Panc1 (cell line): ENCODE results near the gene ATP10A. TPM values are rescaled to one million over a fixed set of nuclear protein-coding genes. Genes with fewer than 3 reads are reported as not detected.

ENCODE experiments used
- ATAC-seq: fragments of 200-7000 bp; cut with Tn5 transposase; 2 replicates; pipeline ENCODE4 v1.9.1; 2020; ENCODE audit warnings: mild to moderate bottlenecking, moderate library complexity
- BruUV-seq: library from RNA; stranded (reverse); fragments of 400-500 nt; replicated peaks from 2 replicates; lab custom pipeline; 2021; lab: Mats Ljungman, UMichigan
- CTCF ChIA-PET: fragments of 300-600 bp; sonication (Branson Sonifier 250); formaldehyde crosslinking; loops from one replicate; lab custom pipeline; 2022; ENCODE audit warnings: antibody characterized with exemption; lab: Charles Lee
- POLR2A ChIA-PET: fragments of 300-600 bp; sonication (Branson Sonifier 250); formaldehyde crosslinking; loops from one replicate; lab custom pipeline; 2022; ENCODE audit warnings: antibody characterized with exemption; lab: Charles Lee
- DNase-seq: peaks from one replicate; pipeline ENCODE4 v3.0.0-alpha.2; 2010; ENCODE audit warnings: low read depth, low spot score
- H3K27ac ChIP-seq: 2 replicates; pipeline ENCODE4 v1.5.1; 2011; ENCODE audit warnings: mild to moderate bottlenecking, low read length, inconsistent platforms
- H3K27me3 ChIP-seq: fragments of 200-500 bp; sonication (Bioruptor generic); 2 replicates; pipeline ENCODE4 v1.6.0; 2014; ENCODE audit warnings: low read length, inconsistent platforms; ENCODE audit not compliant: control insufficient read depth, insufficient read depth
- H3K36me3 ChIP-seq: fragments of 200-500 bp; sonication (Bioruptor generic); 2 replicates; pipeline ENCODE4 v1.5.1; 2014; ENCODE audit warnings: inconsistent platforms, mild to moderate bottlenecking, low read length, moderate library complexity; ENCODE audit not compliant: control insufficient read depth, insufficient read depth
- H3K4me1 ChIP-seq: 2 replicates; pipeline ENCODE4 v1.5.1; 2011; ENCODE audit warnings: inconsistent platforms, mild to moderate bottlenecking, low read length, moderate library complexity; ENCODE audit not compliant: control insufficient read depth, insufficient read depth
- H3K4me3 ChIP-seq, 2 experiments: 2 replicates each; pipeline ENCODE4 v1.5.1; 2011 to 2012; ENCODE audit warnings: low read depth in 2 of 2, low read length in 2 of 2, mild to moderate bottlenecking in 2 of 2, inconsistent platforms in 1 of 2, moderate library complexity in 1 of 2
- H3K9me3 ChIP-seq: fragments of 200-500 bp; sonication (Bioruptor generic); 2 replicates; pipeline ENCODE4 v1.5.1; 2014; ENCODE audit warnings: low read depth, mild to moderate bottlenecking, inconsistent platforms, low read length, moderate library complexity; ENCODE audit not compliant: control insufficient read depth, insufficient read depth
- CTCF ChIP-seq: fragments of 450-650 bp; IDR thresholded peaks from 2 replicates; pipeline ENCODE4 v1.5.1; 2017; ENCODE audit warnings: mild to moderate bottlenecking
- POLR2AphosphoS5 ChIP-seq: IDR thresholded peaks from 2 replicates; pipeline ENCODE4 v1.6.1; 2012; ENCODE audit warnings: mild to moderate bottlenecking, low read depth, low read length, moderate library complexity
- REST ChIP-seq, 2 experiments: IDR thresholded peaks; 2 replicates each; pipeline ENCODE4 v1.6.1; 2011 to 2012; ENCODE audit warnings: low read depth in 2 of 2, control low read depth in 1 of 2, low read length in 1 of 2, mild to moderate bottlenecking in 1 of 2, moderate library complexity in 1 of 2; ENCODE audit not compliant: insufficient read depth in 1 of 2
- SIN3A ChIP-seq: IDR thresholded peaks from 2 replicates; pipeline ENCODE4 v1.6.1; 2012; ENCODE audit warnings: low read depth, mild to moderate bottlenecking, low read length, moderate library complexity, borderline replicate concordance; ENCODE audit not compliant: insufficient read depth
- TCF7L2 ChIP-seq: IDR thresholded peaks from 2 replicates; pipeline ENCODE4 v1.6.1; 2011; ENCODE audit warnings: mild to moderate bottlenecking, low read depth, low read length, inconsistent platforms
- in situ Hi-C: cut with HindIII; loops from 2 replicates; pipeline ENCODE4 v1.10.0; 2016; ENCODE audit warnings: low sequenced_read_pairs, low pct_unique_long_range_greater_than_20kb
- intact Hi-C: fragments of 100-400 bp; cut with micrococcal nuclease; formaldehyde crosslinking; loops from one replicate; pipeline ENCODE4 v1.10.0; 2022; ENCODE audit not compliant: unreplicated experiment
- total RNA-seq: library from RNA; stranded (reverse); gene quantifications from one replicate; pipeline ENCODE4 v1.2.1, GENCODE V29; 2021; ENCODE audit not compliant: unreplicated experiment

The ATP10A gene
- total RNA-seq, 1 experiment from 2014 or later: 0.31 TPM

- H3K4me1 ChIP-seq: no peaks in the 10 kb centered on the region
- TF ChIP-seq SIN3A: no peak
- TF ChIP-seq TCF7L2: no peak
- TF ChIP-seq POLR2AphosphoS5: no peak
- no peak for TF ChIP-seq REST (IDR thresholded peaks at IDR 0.05; ENCODE audit: insufficient read depth in 1 of 2, low read depth in 2 of 2, low read length in 1 of 2)
- TF ChIP-seq CTCF: no peak
- in situ Hi-C loops (no loop called here), intact Hi-C loops (no loop called here)
- ChIA-PET POLR2A (no interaction called here), CTCF (no interaction called here)
- no peaks in the 10 kb centered on the region for H3K9me3 ChIP-seq
- H3K4me3 ChIP-seq: no peak overlapping the region
- no peak for ATAC-seq
- H3K27ac ChIP-seq: no peak overlapping the region
- no peak for DNase-seq
- H3K27me3 ChIP-seq: no peaks in the 10 kb centered on the region
- BruUV-seq: no TSS peak
- H3K36me3 ChIP-seq: no peaks in the 10 kb centered on the region
Measured at GRCh38 chr15:25734680-25735355, 128.3 kb downstream of the ATP10A start.

- no peak overlapping the region for H3K27ac ChIP-seq
- H3K27me3 ChIP-seq: no peaks in the 10 kb centered on the region
- no peaks in the 10 kb centered on the region for H3K9me3 ChIP-seq
- intact Hi-C loops: no loop called here
- in situ Hi-C loops: no loop called here
- no peaks in the 10 kb centered on the region for H3K36me3 ChIP-seq
- no TSS peak for BruUV-seq
- ChIA-PET POLR2A (no interaction called here), CTCF (no interaction called here)
- H3K4me3 ChIP-seq: no peak overlapping the region
- H3K4me1 ChIP-seq: no peaks in the 10 kb centered on the region
- DNase-seq (no peak), ATAC-seq (no peak)
- TF ChIP-seq TCF7L2 (no peak), CTCF (no peak)
Measured at GRCh38 chr15:25733856-25734679, 129.1 kb downstream of the ATP10A start.
